Measurements from ENCODE around the gene CCDC110.

CCDC110 gene

DNA sequence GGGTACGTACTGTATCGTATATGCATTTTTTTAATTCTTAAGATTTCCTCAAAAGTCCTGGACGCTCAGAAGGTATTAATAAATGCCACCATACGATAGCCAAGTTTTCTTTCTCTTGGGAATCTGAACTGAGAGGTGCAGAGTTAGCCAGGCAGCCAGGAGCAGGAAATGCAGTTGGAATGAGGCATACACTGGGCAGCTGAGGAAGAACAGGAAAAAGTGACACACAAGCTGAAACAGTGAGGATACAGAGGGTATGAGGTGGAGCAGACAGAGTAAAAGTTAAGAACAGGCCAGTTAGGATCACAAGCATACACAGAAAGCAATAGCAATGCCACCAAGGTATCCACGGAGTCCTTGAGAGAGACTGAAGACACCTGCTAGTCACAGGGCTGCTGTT, 59.1 kb downstream of the CCDC110 start:
- DNase-seq = no peak

DNA sequence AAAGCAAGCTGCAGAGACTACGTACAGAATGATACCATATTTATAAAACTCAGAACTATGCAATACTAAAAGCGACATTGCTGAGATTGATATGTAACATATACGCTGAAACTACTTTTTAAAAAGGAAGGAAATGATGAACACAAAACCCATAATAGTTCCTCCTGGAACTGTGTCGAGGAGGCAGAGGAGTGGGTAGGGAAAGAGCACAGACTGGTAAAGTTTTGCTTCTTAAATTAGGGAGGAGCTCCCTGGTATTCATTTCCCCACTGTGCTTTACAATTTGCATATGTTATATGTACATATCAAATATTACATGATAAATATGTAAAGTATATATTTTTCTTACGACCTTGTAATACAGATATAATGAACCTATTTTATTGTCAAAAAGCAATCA, 59.7 kb downstream of the CCDC110 start:
- DNase-seq = no peak

DNA sequence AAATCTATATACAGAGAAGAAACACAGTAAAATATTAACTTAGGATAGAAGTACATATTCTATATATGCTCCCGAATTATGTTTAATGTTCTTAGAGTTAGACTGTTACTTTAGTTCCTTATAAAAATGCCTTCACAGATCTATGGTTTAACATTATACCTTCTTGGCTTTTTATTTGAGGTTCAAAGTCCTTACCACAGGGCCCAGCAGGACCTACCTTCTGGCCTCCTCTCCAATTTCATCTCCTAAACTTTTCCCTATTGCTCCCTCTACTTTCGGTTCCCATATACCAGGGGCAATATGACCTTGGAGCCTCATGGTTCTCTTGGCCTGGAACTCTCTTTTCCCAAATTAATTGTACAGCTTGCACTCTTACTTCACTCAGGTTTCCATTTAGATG, 63.1 kb downstream of the CCDC110 start:
- DNase-seq = no peak

- DNase-seq = no peak
Observed at GRCh38 chr4:185405296-185405999, 66.1 kb downstream of the CCDC110 start.

- DNase-seq = no peak
Observed at GRCh38 chr4:185404031-185404430, 67.5 kb downstream of the CCDC110 start.

- DNase-seq = no peak
Observed at GRCh38 chr4:185399466-185399865, 72.1 kb downstream of the CCDC110 start.

GRCh38 chr4:185398618-185399017, 72.9 kb downstream of the CCDC110 start:
- no peak for DNase-seq

- no peak for DNase-seq
Observed at GRCh38 chr4:185396724-185397385, 74.7 kb downstream of the CCDC110 start, which contains the start of gene ANKRD37. TSS of gene ANKRD37 (plus strand) at chr4:185396841. CDS start at chr4:185396924, 83 bp downstream.

DNA sequence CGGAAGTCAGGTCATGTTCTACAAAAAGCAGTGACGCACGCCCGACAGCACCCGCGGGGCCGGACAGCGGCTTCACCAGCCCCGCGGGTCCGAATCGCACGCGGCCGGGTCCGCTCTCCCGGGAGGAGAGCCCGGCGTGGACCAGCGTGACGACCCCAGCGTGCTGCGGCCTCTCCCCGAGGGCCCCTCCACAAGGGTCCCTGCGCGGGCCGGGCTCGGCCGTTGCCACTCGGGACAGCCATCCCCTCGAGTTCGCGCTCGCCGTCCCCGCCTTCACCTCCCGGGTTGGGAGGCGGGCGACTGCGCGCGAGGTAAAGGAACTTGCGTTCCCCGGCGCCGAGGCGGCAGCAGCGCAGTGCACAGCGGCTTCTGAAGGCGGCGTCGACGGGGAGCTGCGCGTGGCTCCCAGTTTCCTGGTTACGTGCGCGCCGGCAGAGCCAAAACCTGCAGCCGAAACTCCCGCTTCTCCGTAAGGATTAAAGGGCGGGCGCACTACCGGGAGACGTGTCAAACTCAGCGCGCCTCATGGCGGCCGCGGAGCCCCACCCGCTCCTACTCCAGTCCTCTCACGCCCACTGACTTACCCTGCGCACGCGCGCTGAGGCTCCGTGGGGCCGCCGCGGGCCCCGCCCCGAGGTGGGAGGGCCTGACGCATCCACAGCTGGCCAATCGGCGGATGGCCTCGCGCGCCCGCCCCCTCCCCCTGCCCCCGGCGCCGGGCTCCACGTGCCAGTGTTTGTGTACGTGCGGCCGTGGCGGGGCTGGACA, 75.4 kb downstream of the CCDC110 start:
- DNase-seq = peak; percentile 98

DNA sequence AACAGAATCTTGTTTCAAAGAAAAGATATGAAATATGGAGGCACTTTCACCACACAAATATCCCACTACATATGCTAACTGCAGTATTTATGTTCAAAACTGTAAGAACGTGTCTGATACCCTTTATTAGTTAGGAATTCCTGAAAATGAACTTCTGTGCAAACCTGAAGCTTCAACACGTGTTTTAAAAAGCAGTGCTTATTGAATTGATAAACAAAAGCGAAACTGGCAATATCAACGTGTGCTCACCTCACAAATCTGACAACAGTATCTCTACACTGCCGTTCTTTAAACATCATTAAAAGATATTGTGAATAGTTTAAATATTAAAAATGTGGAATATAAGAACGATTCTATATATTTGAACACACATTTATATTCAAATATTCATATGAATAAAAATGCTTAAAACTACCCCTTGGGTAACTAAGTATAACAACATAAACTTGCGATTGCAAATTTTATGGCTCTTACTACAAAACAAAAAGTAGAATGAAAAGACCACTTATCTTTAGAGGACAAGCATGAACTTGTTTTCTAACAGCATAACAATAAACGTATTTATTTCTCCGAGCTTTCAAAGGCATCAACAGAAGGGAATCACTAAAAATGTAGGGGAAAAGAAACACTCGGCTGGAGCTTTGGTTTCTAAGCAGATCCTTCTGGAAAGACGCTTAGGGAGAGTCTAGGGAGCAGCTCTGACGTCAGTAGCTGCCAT, 76.1 kb downstream of the CCDC110 start, which contains the start of gene LRP2BP:
LRP2BP (minus strand) TSS at position 687 of the 718 bp plus-strand sequence. CDS start 17,738 bp downstream, outside the sequence.
- DNase-seq = peak; percentile 77

Data from OCI-M1 (cell line).